DND-41 (cell line): Measurements from ENCODE around the gene C10orf90.

Source experiments
- CTCF ChIP-seq: IDR thresholded peaks from 2 replicates; pipeline ENCODE4 v1.5.1; 2012; ENCODE audit warnings: borderline replicate concordance, low read length, moderate library complexity, mild to moderate bottlenecking; ENCODE audit not compliant: poor library complexity, severe bottlenecking; ENCODE audit errors: extremely low read depth
- EZH2 ChIP-seq: IDR thresholded peaks from 3 replicates; pipeline ENCODE4 v1.6.1; 2012; ENCODE audit warnings: borderline replicate concordance, low read depth, mild to moderate bottlenecking, moderate library complexity, low read length, inconsistent platforms; ENCODE audit not compliant: severe bottlenecking

- TF ChIP-seq CTCF (no peak), EZH2 (no peak)
Measured at GRCh38 chr10:126583552-126584200, 86.8 kb downstream of the C10orf90 start.
